Adrenal gland (tissue), 12 donors: ENCODE data around the gene AK8. TPM values are rescaled to one million over a fixed set of nuclear protein-coding genes. Genes with fewer than 3 reads are reported as not detected.

Experiments used
- DNase-seq, 7 donors: peaks; one replicate each; pipeline ENCODE4 v3.0.0-alpha.2; 2019 to 2020
- H3K27ac ChIP-seq, 5 donors: fragments of 200-600 bp; sonication (generic) in 4 of 5; 1 replicate in 3 of 5; 2 replicates in 2 of 5; pipeline versions ENCODE4 v1.5.1 to v1.8.0; 2016 to 2020; ENCODE audit warnings: mild to moderate bottlenecking in 1 of 5
- H3K27me3 ChIP-seq: fragments of 200-600 bp; 2 replicates; pipeline ENCODE4 v1.8.0; 2021
- H3K36me3 ChIP-seq, 2 donors: fragments of 200-600 bp; replicated peaks in 1 of 2; 1 replicate in 1 of 2; 2 replicates in 1 of 2; pipeline versions ENCODE4 v1.5.1 to v1.8.0; 2018 to 2022
- H3K4me1 ChIP-seq, 2 donors: fragments of 200-600 bp; replicated peaks in 1 of 2; 1 replicate in 1 of 2; 2 replicates in 1 of 2; pipeline versions ENCODE4 v1.5.1 to v1.8.0; 2018 to 2021
- H3K4me3 ChIP-seq, 4 donors: fragments of 200-600 bp; sonication (generic) in 3 of 4; one replicate each; pipeline ENCODE4 v1.5.1; 2016 to 2018
- H3K9me3 ChIP-seq, 3 donors: fragments of 200-600 bp; sonication (generic) in 1 of 3; replicated peaks in 1 of 3; 1 replicate in 2 of 3; 2 replicates in 1 of 3; pipeline versions ENCODE4 v1.5.1 to v1.8.0; 2016 to 2021
- POLR2A ChIP-seq, 2 donors: fragments of 450-650 bp; IDR thresholded peaks; one replicate each; pipeline ENCODE4 v1.6.1; 2017; ENCODE audit warnings: antibody characterized with exemption in 2 of 2, mild to moderate bottlenecking in 2 of 2, moderate library complexity in 1 of 2
- WGBS, 4 donors: extraction: QIAGEN DNeasy Blood & Tissue Kit in 2 of 4; methylation state at CpG; one replicate each; pipeline versions ENCODE4 v1.1.5 to v1.1.7; 2013 to 2017; 5-methylcytosine and 5-hydroxymethylcytosine counted together
- intact Hi-C, 2 donors: fragments of 100-400 bp; cut with DNase I; formaldehyde crosslinking; loops; one replicate each; pipeline versions ENCODE4 v1.14.1 to v1.15.0; 2022 to 2023
- polyA plus RNA-seq, 3 donors: library from polyadenylated mRNA; stranded (reverse); fragments of 200-250 nt in 2 of 3; fragments of 350-450 nt in 1 of 3; fragmentation: Illumina TruSeq in 1 of 3; extraction: RNeasy Lipid Tissue Mini Kit (QIAGEN cat#74804) in 1 of 3; gene quantifications; one replicate each; pipeline ENCODE4 v1.2.3, GENCODE V29; 2013 to 2014
- total RNA-seq, 9 donors: library from RNA; depleted of rRNA in 4 of 9; stranded (reverse); fragments of >200 nt in 4 of 9; fragments of 120-200 nt in 1 of 9; fragmentation: NEBNext Ultra II Directional in 1 of 9; extraction: Animal tissue kit (Norgen Biotek cat#: 25700) in 1 of 9; gene quantifications; one replicate each; pipeline versions ENCODE4 v1.1.0 to v1.2.4, GENCODE V29; 2013 to 2023
- TF ChIP-seq, protein P1 (sequence below), 6 experiments: fragments of 450-650 bp in 4 of 6; fragments of 200-600 bp in 2 of 6; sonication (generic) in 1 of 6; IDR thresholded peaks; 1 replicate in 5 of 6; 2 replicates in 1 of 6; pipeline versions ENCODE4 v1.5.1 to v1.8.0; 2016 to 2021; ENCODE audit warnings: antibody characterized with exemption in 6 of 6, mild to moderate bottlenecking in 2 of 6, moderate library complexity in 1 of 6
- donor health status: healthy with polysubstance abuse.
- donor health status: Bipolar disorder and iron deficiency.
- donor health status: DM: yes; HTN: yes; CAD: no.
- donor health status: DM: no; HTN: no; CAD: no.
- donor health status: DM: no; HTN: no; CAD: no.
- donor health status: DM: yes; HTN: yes; CAD: no.

Gene AK8
- total and polyA plus RNA-seq, 12 donors, result 0.69 to 6.0 (median 1.5) TPM

DNA sequence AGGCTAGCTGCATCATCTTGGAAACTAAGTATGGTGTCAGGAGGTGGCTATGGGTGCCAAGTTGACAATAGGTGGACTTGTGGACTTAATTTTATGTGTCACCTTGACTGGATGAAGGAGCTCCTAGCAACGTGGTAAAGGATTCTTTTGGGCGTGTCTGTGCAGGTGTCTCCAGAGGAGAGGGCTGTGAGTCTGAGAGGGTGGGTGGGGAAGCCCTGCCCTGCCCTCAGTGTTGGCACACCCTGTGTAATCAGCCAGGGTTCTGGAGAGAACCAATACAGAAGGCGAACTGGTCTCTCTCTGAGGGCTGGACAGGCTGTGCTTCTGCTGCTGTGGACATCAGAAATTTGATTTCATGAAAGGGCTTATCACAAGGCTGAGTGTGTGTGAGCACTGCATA is 146.9 kb downstream of the AK8 start:
- H3K4me3 ChIP-seq, result no peak overlapping the region
- no peak for DNase-seq
- H3K4me1 ChIP-seq, result no peaks in the 10 kb centered on the region
- intact Hi-C loops, result no loop called here
- 64 to 76% (median 73%) methylated on average over 3 of the region's 3 CpGs for WGBS, 4 donors
- no peaks in the 10 kb centered on the region for H3K27me3 ChIP-seq
- TF ChIP-seq POLR2A (IDR thresholded peaks at IDR 0.05), result no peak
- TF ChIP-seq, protein P1, sequence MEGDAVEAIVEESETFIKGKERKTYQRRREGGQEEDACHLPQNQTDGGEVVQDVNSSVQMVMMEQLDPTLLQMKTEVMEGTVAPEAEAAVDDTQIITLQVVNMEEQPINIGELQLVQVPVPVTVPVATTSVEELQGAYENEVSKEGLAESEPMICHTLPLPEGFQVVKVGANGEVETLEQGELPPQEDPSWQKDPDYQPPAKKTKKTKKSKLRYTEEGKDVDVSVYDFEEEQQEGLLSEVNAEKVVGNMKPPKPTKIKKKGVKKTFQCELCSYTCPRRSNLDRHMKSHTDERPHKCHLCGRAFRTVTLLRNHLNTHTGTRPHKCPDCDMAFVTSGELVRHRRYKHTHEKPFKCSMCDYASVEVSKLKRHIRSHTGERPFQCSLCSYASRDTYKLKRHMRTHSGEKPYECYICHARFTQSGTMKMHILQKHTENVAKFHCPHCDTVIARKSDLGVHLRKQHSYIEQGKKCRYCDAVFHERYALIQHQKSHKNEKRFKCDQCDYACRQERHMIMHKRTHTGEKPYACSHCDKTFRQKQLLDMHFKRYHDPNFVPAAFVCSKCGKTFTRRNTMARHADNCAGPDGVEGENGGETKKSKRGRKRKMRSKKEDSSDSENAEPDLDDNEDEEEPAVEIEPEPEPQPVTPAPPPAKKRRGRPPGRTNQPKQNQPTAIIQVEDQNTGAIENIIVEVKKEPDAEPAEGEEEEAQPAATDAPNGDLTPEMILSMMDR (IDR thresholded peaks at IDR 0.05), result no peak
- no peaks in the 10 kb centered on the region for H3K9me3 ChIP-seq
- H3K36me3 ChIP-seq, result no peaks in the 10 kb centered on the region
- no peak overlapping the region for H3K27ac ChIP-seq

DNA sequence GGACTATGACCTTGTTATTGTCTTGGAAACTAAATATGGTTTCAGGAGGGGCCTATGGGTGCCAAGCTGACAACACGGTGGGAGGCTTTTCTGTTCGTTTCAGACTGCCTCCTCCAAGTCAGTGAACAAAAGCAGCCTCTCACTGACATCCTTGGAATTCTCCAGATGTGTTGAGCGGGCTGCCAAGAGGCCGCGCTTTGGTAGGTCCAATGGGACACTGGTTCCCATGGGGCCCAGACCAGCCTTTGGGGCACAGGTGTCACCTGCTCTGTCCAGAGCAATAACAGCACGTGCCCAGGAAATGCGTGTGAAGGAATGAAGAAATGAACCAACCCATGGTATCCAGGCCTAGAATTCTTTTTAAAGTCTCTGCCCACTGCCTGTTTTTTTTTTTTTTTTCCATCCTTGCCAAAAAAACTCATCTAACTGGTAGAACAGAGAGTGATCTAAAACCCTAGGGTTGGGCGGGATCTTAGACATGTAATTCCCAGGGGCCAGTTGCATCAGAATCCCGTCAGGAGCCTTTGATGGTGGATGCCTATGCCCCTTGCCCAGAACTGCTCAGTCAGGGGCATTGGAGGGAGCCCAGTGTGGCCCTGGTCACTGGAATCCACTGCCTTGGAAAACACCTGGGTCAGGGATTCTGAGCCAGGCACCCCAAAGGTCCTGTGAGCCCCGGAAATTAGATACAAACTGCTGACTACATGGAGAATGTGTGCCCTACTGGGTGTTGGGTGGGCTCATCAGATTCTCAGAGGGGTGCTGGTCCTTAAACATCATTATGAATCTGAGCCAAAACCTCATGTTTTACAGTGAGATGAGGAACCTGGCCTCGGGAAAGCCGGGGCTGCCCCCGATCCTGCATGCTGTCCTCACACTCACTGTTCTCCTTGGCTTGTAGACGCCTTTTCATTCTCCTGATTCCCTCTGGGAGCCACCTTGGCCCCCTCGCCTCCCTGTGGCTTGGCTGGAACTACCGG is 147.7 kb downstream of the AK8 start:
- no peaks in the 10 kb centered on the region for H3K36me3 ChIP-seq
- intact Hi-C loops, result no loop called here
- 86 to 92% (median 89%) methylated on average over 15 to 16 of the region's 16 CpGs for WGBS, 4 donors
- H3K4me3 ChIP-seq, result no peak overlapping the region
- H3K27ac ChIP-seq, result no peak overlapping the region
- no peaks in the 10 kb centered on the region for H3K4me1 ChIP-seq
- DNase-seq, result no peak
- H3K9me3 ChIP-seq, result no peaks in the 10 kb centered on the region
- no peaks in the 10 kb centered on the region for H3K27me3 ChIP-seq
- TF ChIP-seq POLR2A (IDR thresholded peaks at IDR 0.05), result no peak
- TF ChIP-seq, protein P1 (IDR thresholded peaks at IDR 0.05), result no peak

DNA sequence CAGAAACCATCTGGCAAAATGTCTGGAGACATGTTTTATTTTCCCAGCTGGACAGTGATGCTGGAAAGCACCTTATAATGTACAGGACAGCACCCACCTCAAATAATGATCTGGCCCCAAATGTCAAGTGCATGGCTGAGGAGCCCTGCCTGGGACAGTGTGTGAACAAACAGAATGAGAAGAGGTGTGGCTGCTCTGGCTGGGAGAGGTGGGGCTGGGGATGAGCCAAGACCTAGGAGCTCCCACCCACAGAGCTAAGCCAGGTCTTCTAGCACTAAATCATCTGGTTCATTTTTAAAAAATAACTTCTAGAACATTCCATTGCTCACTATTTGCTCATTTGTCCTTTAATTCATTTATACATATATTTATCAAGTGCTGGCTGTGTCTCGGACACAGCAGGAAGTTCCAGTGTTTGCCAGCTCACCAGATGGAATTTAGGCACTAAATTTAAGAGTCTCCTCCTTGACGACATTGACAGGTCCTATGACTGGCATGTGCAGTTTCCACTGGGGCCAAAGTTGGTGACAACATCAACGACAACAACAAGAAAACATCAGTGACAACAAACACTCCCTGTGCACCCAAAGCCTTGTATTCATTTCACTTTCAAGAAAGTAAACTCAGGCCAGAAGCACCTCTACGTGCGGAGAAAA is 148.7 kb downstream of the AK8 start:
- WGBS, 4 donors, result 71 to 79% (median 75%) methylated on average over 5 of the region's 5 CpGs
- no peaks in the 10 kb centered on the region for H3K9me3 ChIP-seq
- H3K4me3 ChIP-seq, result no peak overlapping the region
- H3K36me3 ChIP-seq, result no peaks in the 10 kb centered on the region
- intact Hi-C loops, result no loop called here
- no peaks in the 10 kb centered on the region for H3K27me3 ChIP-seq
- H3K27ac ChIP-seq, result no peak overlapping the region
- no peak for TF ChIP-seq POLR2A (IDR thresholded peaks at IDR 0.05)
- TF ChIP-seq, protein P1 (IDR thresholded peaks at IDR 0.05), result no peak
- no peaks in the 10 kb centered on the region for H3K4me1 ChIP-seq
- DNase-seq, result no peak

DNA sequence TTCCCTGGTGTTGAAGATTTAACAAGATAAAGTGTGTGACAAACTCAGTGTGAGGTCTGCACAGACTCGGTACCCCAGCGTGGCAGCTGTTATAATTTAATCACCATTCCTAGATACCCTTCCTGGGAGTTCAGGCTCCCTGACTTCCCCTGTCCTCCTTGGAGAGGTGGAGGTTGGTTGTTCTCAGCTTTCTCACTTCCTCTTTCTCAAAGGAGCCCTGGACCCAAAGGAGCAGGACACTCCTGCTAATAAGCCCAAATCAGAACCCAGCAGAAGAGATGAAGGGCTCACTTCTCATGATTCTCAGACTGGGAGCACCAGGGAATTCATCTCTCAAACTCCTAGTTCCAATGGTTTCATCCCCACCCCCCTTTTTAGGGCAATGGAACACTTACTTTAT is 149.6 kb downstream of the AK8 start:
- Histone ChIP-seq H3K4me1 (no peaks in the 10 kb centered on the region), H3K9me3 (no peaks in the 10 kb centered on the region), H3K36me3 (no peaks in the 10 kb centered on the region), H3K27me3 (no peaks in the 10 kb centered on the region), H3K4me3 (no peak overlapping the region), H3K27ac (no peak overlapping the region)
- no peak for DNase-seq
- intact Hi-C loops, result no loop called here
- 60 to 73% (median 63%) methylated on average over 2 of the region's 2 CpGs for WGBS, 4 donors
- TF ChIP-seq, protein P1 (IDR thresholded peaks at IDR 0.05), result no peak
- TF ChIP-seq POLR2A (IDR thresholded peaks at IDR 0.05), result no peak
